ENCODE data around the gene GNAT1. TPM values are rescaled to one million over a fixed set of nuclear protein-coding genes. Genes with fewer than 3 reads are reported as not detected.

Gene GNAT1
- total and polyA plus RNA-seq, 2 donors (not counting 1 experiment from before 2014, with no cell fraction given), result not detected

DNA sequence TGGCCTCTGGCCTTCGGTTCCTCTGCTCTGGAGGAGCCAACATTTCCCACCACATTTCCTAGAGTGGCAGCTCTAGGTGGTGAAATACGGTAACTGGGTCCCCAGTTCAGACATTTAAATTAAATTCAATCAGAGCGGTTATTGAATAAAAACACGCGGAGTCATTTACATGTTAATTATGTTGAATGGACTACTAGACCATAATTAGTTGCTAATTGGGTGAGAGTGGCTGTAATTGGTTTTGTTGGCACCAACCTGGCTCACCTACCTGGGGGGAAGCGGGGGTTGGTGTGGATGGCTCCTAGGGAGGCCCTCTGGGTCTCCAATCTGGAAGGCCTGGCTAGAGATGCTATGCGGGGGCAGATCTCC, 23.6 kb upstream of the GNAT1 start:
- Histone ChIP-seq H3K79me2 (ENCODE audit: control insufficient read depth, insufficient read depth, low read length) (no peaks in the 10 kb centered on the region), H3K4me1 (ENCODE audit: control insufficient read depth in 2 of 2, insufficient read depth in 2 of 2, low read length in 2 of 2) (no peaks in the 10 kb centered on the region), H3K27me3 (replicated peaks in 1 of 4; ENCODE audit: control extremely low read depth in 1 of 4, control insufficient read depth in 3 of 4, insufficient read depth in 4 of 4, low read length in 3 of 4) (no peaks in the 10 kb centered on the region), H3K4me3 (ENCODE audit: control extremely low read depth in 1 of 5, extremely low read depth in 1 of 5, insufficient read depth in 1 of 5, low read depth in 2 of 5, low read length in 4 of 5) (no peak overlapping the region), H3K9ac (ENCODE audit: low read length) (no peak overlapping the region), H3K27ac (ENCODE audit: low read length in 2 of 2) (no peak overlapping the region), H3K36me3 (replicated peaks in 1 of 2; ENCODE audit: control extremely low read depth in 1 of 2, control insufficient read depth in 1 of 2, extremely low read depth in 1 of 2, insufficient read depth in 2 of 2, low read length in 1 of 2) (no peaks in the 10 kb centered on the region), H4K20me1 (ENCODE audit: control insufficient read depth, insufficient read depth, low read length, poor library complexity, severe bottlenecking) (no peaks in the 10 kb centered on the region), H2AFZ (ENCODE audit: insufficient read depth, low read depth, low read length, poor library complexity, severe bottlenecking) (no peak overlapping the region), H3K9me3 (ENCODE audit: control extremely low read depth in 1 of 3, control insufficient read depth in 2 of 3, insufficient read depth in 1 of 3, low read length in 2 of 3) (no peaks in the 10 kb centered on the region), H3K4me2 (replicated peaks; ENCODE audit: low read depth, low read length, poor library complexity, severe bottlenecking) (no peak overlapping the region)
- ChIA-PET POLR2A (no interaction called here), CTCF (no interaction called here)
- Mint-ChIP-seq H3K4me1 (no peaks in the 10 kb centered on the region), H3K4me3 (no peak overlapping the region), H3K27me3 (peaks cover 9% of the 10 kb centered on the region), H3K9me3 (ENCODE audit: insufficient read depth) (no peaks in the 10 kb centered on the region), H3K27ac (no peak overlapping the region)
- TF ChIP-seq EZH2 (IDR thresholded peaks at IDR 0.05; ENCODE audit: borderline replicate concordance, insufficient read depth, low read depth, low read length, poor library complexity, severe bottlenecking), result no peak
- TF ChIP-seq, protein P1, sequence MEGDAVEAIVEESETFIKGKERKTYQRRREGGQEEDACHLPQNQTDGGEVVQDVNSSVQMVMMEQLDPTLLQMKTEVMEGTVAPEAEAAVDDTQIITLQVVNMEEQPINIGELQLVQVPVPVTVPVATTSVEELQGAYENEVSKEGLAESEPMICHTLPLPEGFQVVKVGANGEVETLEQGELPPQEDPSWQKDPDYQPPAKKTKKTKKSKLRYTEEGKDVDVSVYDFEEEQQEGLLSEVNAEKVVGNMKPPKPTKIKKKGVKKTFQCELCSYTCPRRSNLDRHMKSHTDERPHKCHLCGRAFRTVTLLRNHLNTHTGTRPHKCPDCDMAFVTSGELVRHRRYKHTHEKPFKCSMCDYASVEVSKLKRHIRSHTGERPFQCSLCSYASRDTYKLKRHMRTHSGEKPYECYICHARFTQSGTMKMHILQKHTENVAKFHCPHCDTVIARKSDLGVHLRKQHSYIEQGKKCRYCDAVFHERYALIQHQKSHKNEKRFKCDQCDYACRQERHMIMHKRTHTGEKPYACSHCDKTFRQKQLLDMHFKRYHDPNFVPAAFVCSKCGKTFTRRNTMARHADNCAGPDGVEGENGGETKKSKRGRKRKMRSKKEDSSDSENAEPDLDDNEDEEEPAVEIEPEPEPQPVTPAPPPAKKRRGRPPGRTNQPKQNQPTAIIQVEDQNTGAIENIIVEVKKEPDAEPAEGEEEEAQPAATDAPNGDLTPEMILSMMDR (IDR thresholded peaks at IDR 0.05), result no peak
- DNase-seq (no peak), ATAC-seq (ENCODE audit: low read depth) (no peak)
- 82% methylated on average over 2 of the region's 7 CpGs for WGBS (ENCODE audit: insufficient coverage)
- intact Hi-C loops (cut with micrococcal nuclease), result no loop called here

DNA sequence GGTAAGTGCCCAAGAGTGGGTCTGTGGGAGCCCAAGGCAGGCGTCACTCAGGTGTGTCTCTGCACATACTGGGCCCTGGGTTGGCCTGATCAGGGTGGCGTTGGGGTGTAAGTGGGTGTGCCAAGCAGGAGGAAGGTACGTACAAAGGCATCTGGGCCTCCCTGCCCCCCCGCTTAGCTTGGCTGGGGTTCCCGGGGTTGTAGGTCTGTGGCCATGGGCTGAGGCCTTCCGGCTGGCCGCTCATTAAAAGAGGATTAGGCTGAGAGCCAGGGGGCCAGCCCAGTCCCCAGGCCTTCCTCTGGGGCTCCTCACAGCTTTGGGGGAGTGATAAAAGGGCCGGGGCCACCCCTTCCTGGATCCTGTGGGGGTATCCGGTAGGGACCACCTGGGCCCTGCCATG, 23.0 kb upstream of the GNAT1 start:
- no peak overlapping the region for H2AFZ ChIP-seq (ENCODE audit: insufficient read depth, low read depth, low read length, poor library complexity, severe bottlenecking)
- no peaks in the 10 kb centered on the region for H3K9me3 Mint-ChIP-seq (ENCODE audit: insufficient read depth)
- H3K27ac Mint-ChIP-seq, result no peak overlapping the region
- H3K4me1 Mint-ChIP-seq, result no peaks in the 10 kb centered on the region
- no peaks in the 10 kb centered on the region for H3K36me3 ChIP-seq (replicated peaks in 1 of 2; ENCODE audit: control extremely low read depth in 1 of 2, control insufficient read depth in 1 of 2, extremely low read depth in 1 of 2, insufficient read depth in 2 of 2, low read length in 1 of 2)
- intact Hi-C loops (cut with micrococcal nuclease), result no loop called here
- H3K27me3 ChIP-seq (replicated peaks in 1 of 4; ENCODE audit: control extremely low read depth in 1 of 4, control insufficient read depth in 3 of 4, insufficient read depth in 4 of 4, low read length in 3 of 4), result no peaks in the 10 kb centered on the region
- no peaks in the 10 kb centered on the region for H3K79me2 ChIP-seq (ENCODE audit: control insufficient read depth, insufficient read depth, low read length)
- no peaks in the 10 kb centered on the region for H3K9me3 ChIP-seq (ENCODE audit: control extremely low read depth in 1 of 3, control insufficient read depth in 2 of 3, insufficient read depth in 1 of 3, low read length in 2 of 3)
- TF ChIP-seq EZH2 (IDR thresholded peaks at IDR 0.05; ENCODE audit: borderline replicate concordance, insufficient read depth, low read depth, low read length, poor library complexity, severe bottlenecking), result no peak
- TF ChIP-seq, protein P1 (IDR thresholded peaks at IDR 0.05), result no peak
- 97% methylated on average over 9 of the region's 9 CpGs for WGBS (ENCODE audit: insufficient coverage)
- H3K9ac ChIP-seq (ENCODE audit: low read length), result no peak overlapping the region
- DNase-seq (no peak), ATAC-seq (ENCODE audit: low read depth) (no peak)
- ChIA-PET CTCF (no interaction called here), POLR2A (interaction anchor here (0.7 kb wide), 1 partner anchor 340 kb away, joined by 3 read pairs; no protein-coding TSS in a partner anchor)
- H3K4me2 ChIP-seq (replicated peaks; ENCODE audit: low read depth, low read length, poor library complexity, severe bottlenecking), result no peak overlapping the region
- H4K20me1 ChIP-seq (ENCODE audit: control insufficient read depth, insufficient read depth, low read length, poor library complexity, severe bottlenecking), result no peaks in the 10 kb centered on the region
- H3K27me3 Mint-ChIP-seq, result peaks cover 9% of the 10 kb centered on the region
- no peak overlapping the region for H3K4me3 Mint-ChIP-seq
- H3K27ac ChIP-seq (ENCODE audit: low read length in 2 of 2), result no peak overlapping the region
- no peak overlapping the region for H3K4me3 ChIP-seq (ENCODE audit: control extremely low read depth in 1 of 5, extremely low read depth in 1 of 5, insufficient read depth in 1 of 5, low read depth in 2 of 5, low read length in 4 of 5)
- no peaks in the 10 kb centered on the region for H3K4me1 ChIP-seq (ENCODE audit: control insufficient read depth in 2 of 2, insufficient read depth in 2 of 2, low read length in 2 of 2)
